ENCODE measurements around the gene RYR2.

Gene RYR2

GRCh38 chr1:237042526-237042891, 525 bp downstream of the RYR2 start:
- no peak for TF ChIP-seq ZNF565 (CRISPR knock-in tag; conservative IDR thresholded peaks at IDR 0.05; ENCODE audit: low read depth)
- TF ChIP-seq ZC3H10 (CRISPR knock-in tag; IDR thresholded peaks at IDR 0.05) = no peak
- no peak for TF ChIP-seq ZFP3 (CRISPR knock-in tag; IDR thresholded peaks at IDR 0.05)
- no peak for TF ChIP-seq PATZ1 (CRISPR knock-in tag; IDR thresholded peaks at IDR 0.05; ENCODE audit: borderline replicate concordance)
- TF ChIP-seq CSDC2 (CRISPR knock-in tag; IDR thresholded peaks at IDR 0.05) = no peak
- TF ChIP-seq TSHZ2 (CRISPR knock-in tag; IDR thresholded peaks at IDR 0.05) = no peak
- no peak for TF ChIP-seq GLIS3 (CRISPR knock-in tag; IDR thresholded peaks at IDR 0.05)
- no peak for TF ChIP-seq ARNTL (CRISPR knock-in tag; IDR thresholded peaks at IDR 0.05; ENCODE audit: borderline replicate concordance, low read depth)
- no peak for TF ChIP-seq CREB5 (CRISPR knock-in tag; IDR thresholded peaks at IDR 0.05; ENCODE audit: low read depth)
- no peak for TF ChIP-seq ZNF8 (CRISPR knock-in tag; IDR thresholded peaks at IDR 0.05)
- no peak for TF ChIP-seq ZFP30 (CRISPR knock-in tag; IDR thresholded peaks at IDR 0.05)
- TF ChIP-seq ZNF70 (CRISPR knock-in tag; IDR thresholded peaks at IDR 0.05) = no peak
- TF ChIP-seq TOX (CRISPR knock-in tag; IDR thresholded peaks at IDR 0.05; ENCODE audit: borderline replicate concordance) = no peak
- no peak for TF ChIP-seq ISL1 (CRISPR knock-in tag; IDR thresholded peaks at IDR 0.05)
- TF ChIP-seq RARB (CRISPR knock-in tag; IDR thresholded peaks at IDR 0.05) = no peak
- ATAC-seq = no peak

GRCh38 chr1:237042892-237043576, 1.1 kb downstream of the RYR2 start:
- TF ChIP-seq ZC3H10 (CRISPR knock-in tag; IDR thresholded peaks at IDR 0.05) (no peak), CREB5 (CRISPR knock-in tag; IDR thresholded peaks at IDR 0.05; ENCODE audit: low read depth) (no peak), TCF4 (CRISPR knock-in tag; IDR thresholded peaks at IDR 0.05; ENCODE audit: borderline replicate concordance) (no peak), ISL1 (CRISPR knock-in tag; IDR thresholded peaks at IDR 0.05) (no peak), GLIS3 (CRISPR knock-in tag; IDR thresholded peaks at IDR 0.05) (no peak), BACH2 (CRISPR knock-in tag; IDR thresholded peaks at IDR 0.05; ENCODE audit: borderline replicate concordance) (no peak), ZNF70 (CRISPR knock-in tag; IDR thresholded peaks at IDR 0.05) (no peak), SNAI2 (CRISPR knock-in tag; IDR thresholded peaks at IDR 0.05) (no peak), OSR1 (CRISPR knock-in tag; IDR thresholded peaks at IDR 0.05) (no peak)
- no peak; the same call in 1 of the 3 replicates for ATAC-seq

GRCh38 chr1:237043846-237044636, 2.1 kb downstream of the RYR2 start:
- TF ChIP-seq CSDC2 (CRISPR knock-in tag; IDR thresholded peaks at IDR 0.05) (no peak), CSRNP3 (CRISPR knock-in tag; IDR thresholded peaks at IDR 0.05) (no peak), GLIS3 (CRISPR knock-in tag; IDR thresholded peaks at IDR 0.05) (no peak), PATZ1 (CRISPR knock-in tag; IDR thresholded peaks at IDR 0.05; ENCODE audit: borderline replicate concordance) (no peak), ESRRG (CRISPR knock-in tag; IDR thresholded peaks at IDR 0.05) (no peak), RARB (CRISPR knock-in tag; IDR thresholded peaks at IDR 0.05) (no peak), ZFP3 (CRISPR knock-in tag; IDR thresholded peaks at IDR 0.05) (no peak), POU6F1 (CRISPR knock-in tag; IDR thresholded peaks at IDR 0.05; ENCODE audit: borderline replicate concordance, low read depth) (no peak), TCF4 (CRISPR knock-in tag; IDR thresholded peaks at IDR 0.05; ENCODE audit: borderline replicate concordance) (no peak), ZNF565 (CRISPR knock-in tag; conservative IDR thresholded peaks at IDR 0.05; ENCODE audit: low read depth) (no peak), ARNTL (CRISPR knock-in tag; IDR thresholded peaks at IDR 0.05; ENCODE audit: borderline replicate concordance, low read depth) (no peak), ZFP30 (CRISPR knock-in tag; IDR thresholded peaks at IDR 0.05) (no peak)

More at GRCh38 chr1:237043846-237044636, 2.1 kb downstream of the RYR2 start:
- ATAC-seq = no peak
